C4-2B (cell line): Measurements from ENCODE around the gene EMD.

Source experiments
- ZFX ChIP-seq: fragments of 450-650 bp; IDR thresholded peaks from 2 replicates; pipeline ENCODE4 v1.6.1; 2017
- TF ChIP-seq, protein P1 (sequence below): fragments of 450-650 bp; conservative IDR thresholded peaks from 2 replicates; pipeline ENCODE4 v1.5.1; 2017; ENCODE audit warnings: mild to moderate bottlenecking

DNA sequence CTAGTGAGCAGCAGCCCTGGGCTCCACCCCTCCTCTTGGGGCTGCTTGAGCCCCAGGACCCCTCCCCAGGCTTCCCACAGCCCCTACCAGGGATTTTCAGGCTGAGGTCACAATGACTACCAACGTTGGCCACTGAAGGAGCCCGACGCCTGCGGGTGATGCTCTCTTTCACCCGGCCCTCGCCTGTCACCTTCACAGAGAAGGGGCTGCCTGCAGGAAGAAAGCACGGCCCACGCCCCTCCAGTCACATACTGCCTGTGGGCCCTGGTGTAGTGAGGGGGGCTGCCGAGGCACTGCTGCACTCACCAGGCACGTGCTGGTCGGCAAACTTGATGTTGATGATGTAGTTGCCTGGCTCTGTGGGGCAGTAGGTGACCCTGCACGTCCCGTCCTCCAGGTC, 26.6 kb upstream of the EMD start:
- TF ChIP-seq, protein P1, sequence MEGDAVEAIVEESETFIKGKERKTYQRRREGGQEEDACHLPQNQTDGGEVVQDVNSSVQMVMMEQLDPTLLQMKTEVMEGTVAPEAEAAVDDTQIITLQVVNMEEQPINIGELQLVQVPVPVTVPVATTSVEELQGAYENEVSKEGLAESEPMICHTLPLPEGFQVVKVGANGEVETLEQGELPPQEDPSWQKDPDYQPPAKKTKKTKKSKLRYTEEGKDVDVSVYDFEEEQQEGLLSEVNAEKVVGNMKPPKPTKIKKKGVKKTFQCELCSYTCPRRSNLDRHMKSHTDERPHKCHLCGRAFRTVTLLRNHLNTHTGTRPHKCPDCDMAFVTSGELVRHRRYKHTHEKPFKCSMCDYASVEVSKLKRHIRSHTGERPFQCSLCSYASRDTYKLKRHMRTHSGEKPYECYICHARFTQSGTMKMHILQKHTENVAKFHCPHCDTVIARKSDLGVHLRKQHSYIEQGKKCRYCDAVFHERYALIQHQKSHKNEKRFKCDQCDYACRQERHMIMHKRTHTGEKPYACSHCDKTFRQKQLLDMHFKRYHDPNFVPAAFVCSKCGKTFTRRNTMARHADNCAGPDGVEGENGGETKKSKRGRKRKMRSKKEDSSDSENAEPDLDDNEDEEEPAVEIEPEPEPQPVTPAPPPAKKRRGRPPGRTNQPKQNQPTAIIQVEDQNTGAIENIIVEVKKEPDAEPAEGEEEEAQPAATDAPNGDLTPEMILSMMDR = no peak
- no peak for TF ChIP-seq ZFX
